ENCODE data around the gene BRINP1. TPM values are rescaled to one million over a fixed set of nuclear protein-coding genes. Genes with fewer than 3 reads are reported as not detected.

BRINP1 gene
- total RNA-seq, 1 experiment from 2014 or later, result 14.0 TPM

DNA sequence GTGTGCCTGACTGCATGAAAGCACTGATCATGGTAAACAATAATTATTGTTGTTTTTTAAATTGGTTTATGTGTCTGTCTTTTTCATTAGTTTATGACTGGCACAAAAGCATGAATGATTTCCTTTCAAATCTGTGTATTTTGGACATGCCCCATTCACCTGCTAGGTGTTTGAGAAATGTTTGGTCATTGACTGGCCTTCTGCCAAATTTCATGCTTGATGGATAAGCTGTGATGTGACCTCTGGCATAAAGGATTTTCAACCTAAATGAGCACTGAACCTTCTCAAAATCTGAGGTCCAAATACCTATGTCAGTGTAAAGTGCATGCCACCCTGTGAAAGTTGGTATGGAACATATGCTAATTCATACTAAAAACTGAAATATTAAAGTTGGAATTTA, 204.5 kb downstream of the BRINP1 start:
- Histone ChIP-seq H2BK5ac (ENCODE audit: insufficient read length, low read length) (no peak overlapping the region), H3K23ac (ENCODE audit: insufficient read length, low read depth, low read length) (no peak overlapping the region), H3K27me3 (ENCODE audit: insufficient read depth, low read length) (no peaks in the 10 kb centered on the region), H4K20me1 (ENCODE audit: control insufficient read depth, insufficient read depth, insufficient read length) (no peaks in the 10 kb centered on the region), H3K23me2 (ENCODE audit: insufficient read length, low read depth, low read length, poor library complexity, severe bottlenecking) (no peaks in the 10 kb centered on the region), H3K4me2 (ENCODE audit: insufficient read depth, insufficient read length, low read length) (no peak overlapping the region), H3K18ac (ENCODE audit: insufficient read length, low read depth, low read length) (no peak overlapping the region), H2AK5ac (ENCODE audit: insufficient read length, low read length) (no peak overlapping the region), H3K9me3 (ENCODE audit: control insufficient read depth, low read depth, low read length) (no peaks in the 10 kb centered on the region), H2BK12ac (ENCODE audit: insufficient read length, low read depth, low read length) (no peak overlapping the region), H3K27ac (ENCODE audit: insufficient read length, low read depth, low read length) (no peak overlapping the region), H2BK20ac (ENCODE audit: low read depth, low read length, poor library complexity, severe bottlenecking) (no peak overlapping the region), H2AFZ (ENCODE audit: low read length) (no peak overlapping the region), H3K79me2 (ENCODE audit: insufficient read depth, low read length) (no peaks in the 10 kb centered on the region), H3K4ac (ENCODE audit: low read depth, low read length) (no peak overlapping the region), H3K79me1 (ENCODE audit: insufficient read depth, low read depth, low read length, poor library complexity, severe bottlenecking) (no peaks in the 10 kb centered on the region), H3T11ph (ENCODE audit: low read length) (no peak overlapping the region), H3K4me1 (ENCODE audit: insufficient read depth, low read length) (peaks cover 2% of the 10 kb centered on the region), H2BK15ac (ENCODE audit: low read depth, low read length) (no peak overlapping the region), H4K5ac (ENCODE audit: insufficient read length, low read depth, low read length) (no peak overlapping the region), H3K56ac (ENCODE audit: insufficient read length, low read depth, low read length) (no peak overlapping the region), H3K9ac (ENCODE audit: extremely low read depth, insufficient read length, low read length) (no peak overlapping the region), H2BK120ac (ENCODE audit: low read depth, low read length, poor library complexity, severe bottlenecking) (no peak overlapping the region), H4K91ac (ENCODE audit: insufficient read length, low read depth, low read length) (no peak overlapping the region), H4K8ac (replicated peaks; ENCODE audit: insufficient read length, low read depth, low read length) (no peak overlapping the region), H3K14ac (ENCODE audit: insufficient read depth, low read length) (no peak overlapping the region)
- TF ChIP-seq, protein P1, sequence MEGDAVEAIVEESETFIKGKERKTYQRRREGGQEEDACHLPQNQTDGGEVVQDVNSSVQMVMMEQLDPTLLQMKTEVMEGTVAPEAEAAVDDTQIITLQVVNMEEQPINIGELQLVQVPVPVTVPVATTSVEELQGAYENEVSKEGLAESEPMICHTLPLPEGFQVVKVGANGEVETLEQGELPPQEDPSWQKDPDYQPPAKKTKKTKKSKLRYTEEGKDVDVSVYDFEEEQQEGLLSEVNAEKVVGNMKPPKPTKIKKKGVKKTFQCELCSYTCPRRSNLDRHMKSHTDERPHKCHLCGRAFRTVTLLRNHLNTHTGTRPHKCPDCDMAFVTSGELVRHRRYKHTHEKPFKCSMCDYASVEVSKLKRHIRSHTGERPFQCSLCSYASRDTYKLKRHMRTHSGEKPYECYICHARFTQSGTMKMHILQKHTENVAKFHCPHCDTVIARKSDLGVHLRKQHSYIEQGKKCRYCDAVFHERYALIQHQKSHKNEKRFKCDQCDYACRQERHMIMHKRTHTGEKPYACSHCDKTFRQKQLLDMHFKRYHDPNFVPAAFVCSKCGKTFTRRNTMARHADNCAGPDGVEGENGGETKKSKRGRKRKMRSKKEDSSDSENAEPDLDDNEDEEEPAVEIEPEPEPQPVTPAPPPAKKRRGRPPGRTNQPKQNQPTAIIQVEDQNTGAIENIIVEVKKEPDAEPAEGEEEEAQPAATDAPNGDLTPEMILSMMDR (conservative IDR thresholded peaks at IDR 0.05), result no peak
- Mint-ChIP-seq H3K36me3 (ENCODE audit: insufficient read depth in 1 of 3, low read depth in 3 of 3) (peaks cover 14 to 16% (median 15%) of the 10 kb centered on the region in 3 experiments), H3K27me3 (ENCODE audit: low read depth) (no peaks in the 10 kb centered on the region), H3K4me3 (no peak overlapping the region), H3K27ac (no peak overlapping the region), H3K9me3 (no peaks in the 10 kb centered on the region), H3K4me1 (peaks cover 8% of the 10 kb centered on the region in 2 experiments; a peak in 3 of 4 replicates)
- DNase-seq, result no peak

Data from H9 (cell line).